ENCODE results near the gene ANGPTL2.

GRCh38 chr9:127102176-127102575 lies 20.3 kb downstream of the ANGPTL2 start:
- no peak for TF ChIP-seq CTCF (IDR thresholded peaks at IDR 0.05; ENCODE audit: low read depth, low read length)
- no peak for TF ChIP-seq EZH2phosphoT487 (IDR thresholded peaks at IDR 0.05; ENCODE audit: low read depth)
